ENCODE results near the gene HDAC9.

Gene HDAC9

GRCh38 chr7:18558503-18558902 is 63.0 kb downstream of the HDAC9 start:
- no peak for DNase-seq (ENCODE audit: low read depth in 2 of 2)

- no peak for DNase-seq (ENCODE audit: low read depth in 2 of 2)
These were observed 63.4 kb downstream of the HDAC9 start for GRCh38 chr7:18558910-18559309.

GRCh38 chr7:18559756-18560155 is 64.2 kb downstream of the HDAC9 start:
- no peak for DNase-seq (ENCODE audit: low read depth in 2 of 2)

- no peak for DNase-seq (ENCODE audit: low read depth in 2 of 2)
These were observed 69.2 kb downstream of the HDAC9 start for GRCh38 chr7:18564779-18565178.

GRCh38 chr7:18565337-18565736 is 69.8 kb downstream of the HDAC9 start:
- DNase-seq (ENCODE audit: low read depth in 2 of 2): no peak

GRCh38 chr7:18566205-18566604 is 70.7 kb downstream of the HDAC9 start:
- DNase-seq (ENCODE audit: low read depth in 2 of 2): no peak

GRCh38 chr7:18566829-18567228 is 71.3 kb downstream of the HDAC9 start:
- DNase-seq (ENCODE audit: low read depth in 2 of 2): no peak

- DNase-seq (ENCODE audit: low read depth in 2 of 2): no peak
These were observed 74.9 kb downstream of the HDAC9 start for GRCh38 chr7:18570441-18570840.

- DNase-seq (ENCODE audit: low read depth in 2 of 2): no peak
These were observed 75.4 kb downstream of the HDAC9 start for GRCh38 chr7:18570890-18571478.

GRCh38 chr7:18572154-18572553 is 76.6 kb downstream of the HDAC9 start:
- no peak for DNase-seq (ENCODE audit: low read depth in 2 of 2)

GRCh38 chr7:18572885-18573284 is 77.3 kb downstream of the HDAC9 start:
- DNase-seq (ENCODE audit: low read depth in 2 of 2): no peak

- no peak for DNase-seq (ENCODE audit: low read depth in 2 of 2)
These were observed 78.1 kb downstream of the HDAC9 start for GRCh38 chr7:18573410-18574234.

GRCh38 chr7:18574235-18574540 is 78.6 kb downstream of the HDAC9 start:
- DNase-seq (ENCODE audit: low read depth in 2 of 2): no peak

- DNase-seq (ENCODE audit: low read depth in 2 of 2): no peak
These were observed 79.1 kb downstream of the HDAC9 start for GRCh38 chr7:18574676-18575075.

- no peak for DNase-seq (ENCODE audit: low read depth in 2 of 2)
These were observed 80.3 kb downstream of the HDAC9 start for GRCh38 chr7:18575622-18576572.

GRCh38 chr7:18577096-18577771 is 81.7 kb downstream of the HDAC9 start:
- DNase-seq (ENCODE audit: low read depth in 2 of 2): no peak

GRCh38 chr7:18579698-18580097 is 84.1 kb downstream of the HDAC9 start:
- DNase-seq (ENCODE audit: low read depth in 2 of 2): no peak

GRCh38 chr7:18580950-18581349 is 85.4 kb downstream of the HDAC9 start:
- no peak for DNase-seq (ENCODE audit: low read depth in 2 of 2)

GRCh38 chr7:18583305-18583704 is 87.8 kb downstream of the HDAC9 start:
- DNase-seq (ENCODE audit: low read depth in 2 of 2): no peak

- DNase-seq (ENCODE audit: low read depth in 2 of 2): no peak
These were observed 94.7 kb downstream of the HDAC9 start for GRCh38 chr7:18590241-18590640.

- DNase-seq (ENCODE audit: low read depth in 2 of 2): no peak
These were observed 95.3 kb downstream of the HDAC9 start for GRCh38 chr7:18590744-18591340.

Measured in stimulated activated CD8-positive, alpha-beta memory T cell treated with anti-CD3 and anti-CD28 coated beads, Interleukin-7, amount 100 ng/mL, for 4 hours (primary cell).